Muscle of leg (tissue), 11 donors: Measurements from ENCODE around the gene PTMA. TPM values are rescaled to one million over a fixed set of nuclear protein-coding genes. Genes with fewer than 3 reads are reported as not detected.

ENCODE experiments used
- DNase-seq: peaks from one replicate; pipeline ENCODE4 v3.0.0; 2013
- H3K27ac ChIP-seq: one replicate; pipeline ENCODE4 v1.5.1; 2013; ENCODE audit warnings: mild to moderate bottlenecking, low read length, control low read depth
- H3K27me3 ChIP-seq: one replicate; pipeline ENCODE4 v1.6.1; 2013; ENCODE audit warnings: low read length; ENCODE audit not compliant: control insufficient read depth, insufficient read depth
- H3K36me3 ChIP-seq: one replicate; pipeline ENCODE4 v1.6.1; 2013; ENCODE audit warnings: low read length; ENCODE audit not compliant: control insufficient read depth, insufficient read depth
- H3K4me1 ChIP-seq: one replicate; pipeline ENCODE4 v1.6.1; 2013; ENCODE audit warnings: low read length; ENCODE audit not compliant: control insufficient read depth, insufficient read depth
- H3K4me3 ChIP-seq: one replicate; pipeline ENCODE4 v1.5.1; 2013; ENCODE audit warnings: low read length, control low read depth
- H3K9me3 ChIP-seq: replicated peaks from 2 replicates; pipeline ENCODE4 v1.6.1; 2013; ENCODE audit warnings: low read depth, low read length; ENCODE audit not compliant: control insufficient read depth
- WGBS: methylation state at CpG from one replicate; pipeline ENCODE4 v1.1.5; 2013; ENCODE audit warnings: missing lambda C conversion rate; ENCODE audit not compliant: insufficient coverage; 5-methylcytosine and 5-hydroxymethylcytosine counted together
- polyA plus RNA-seq, 8 donors: library from polyadenylated mRNA; unstranded; fragments of 120-200 nt; gene quantifications; one replicate each; pipeline versions ENCODE4 v1.2.1 to v1.2.3, GENCODE V29; 2013; ENCODE audit warnings: inconsistent platforms in 1 of 8, low replicate concordance in 1 of 8; ENCODE audit not compliant: insufficient read length in 8 of 8, insufficient read depth in 1 of 8
- total RNA-seq: library from RNA; stranded (reverse); fragments of 120-200 nt; gene quantifications from one replicate; pipeline ENCODE4 v1.2.4, GENCODE V29; 2013

PTMA gene
- total and polyA plus RNA-seq, 9 donors: 598 to 939 (median 718) TPM

GRCh38 chr2:231684314-231685223, 23.8 kb upstream of the PTMA start:
- Histone ChIP-seq H3K9me3 (peaks cover 3% of the 10 kb centered on the region), H3K4me1 (peaks cover 83% of the 10 kb centered on the region), H3K27ac (peak overlapping the region; percentile 97), H3K36me3 (no peaks in the 10 kb centered on the region), H3K27me3 (no peaks in the 10 kb centered on the region), H3K4me3 (no peak overlapping the region)
- WGBS: 80% methylated on average over 19 of the region's 22 CpGs
- peak; percentile 66 for DNase-seq

- H3K4me3 ChIP-seq: no peak overlapping the region
- no peaks in the 10 kb centered on the region for H3K27me3 ChIP-seq
- DNase-seq: no peak
- H3K4me1 ChIP-seq: peaks cover 77% of the 10 kb centered on the region
- H3K27ac ChIP-seq: no peak overlapping the region
- WGBS: 70% methylated on average over 19 of the region's 20 CpGs
- peaks cover under 1% of the 10 kb centered on the region for H3K9me3 ChIP-seq
- H3K36me3 ChIP-seq: no peaks in the 10 kb centered on the region
Observed at GRCh38 chr2:231685349-231686191, 22.8 kb upstream of the PTMA start.

GRCh38 chr2:231686192-231687100, 21.9 kb upstream of the PTMA start:
- Histone ChIP-seq H3K4me1 (peaks cover 73% of the 10 kb centered on the region), H3K27ac (no peak overlapping the region), H3K27me3 (no peaks in the 10 kb centered on the region), H3K9me3 (no peaks in the 10 kb centered on the region), H3K4me3 (no peak overlapping the region), H3K36me3 (no peaks in the 10 kb centered on the region)
- WGBS: 78% methylated on average over 11 of the region's 11 CpGs
- no peak for DNase-seq

GRCh38 chr2:231687133-231687852, 21.0 kb upstream of the PTMA start:
- Histone ChIP-seq H3K4me3 (no peak overlapping the region), H3K9me3 (no peaks in the 10 kb centered on the region), H3K27me3 (no peaks in the 10 kb centered on the region), H3K27ac (no peak overlapping the region), H3K4me1 (peaks cover 64% of the 10 kb centered on the region), H3K36me3 (no peaks in the 10 kb centered on the region)
- 36% methylated on average over 10 of the region's 14 CpGs for WGBS
- no peak for DNase-seq

GRCh38 chr2:231687961-231688360, 20.4 kb upstream of the PTMA start:
- Histone ChIP-seq H3K9me3 (no peaks in the 10 kb centered on the region), H3K4me1 (peaks cover 58% of the 10 kb centered on the region), H3K36me3 (no peaks in the 10 kb centered on the region), H3K27me3 (no peaks in the 10 kb centered on the region), H3K27ac (no peak overlapping the region), H3K4me3 (no peak overlapping the region)
- 79% methylated on average over 1 of the region's 4 CpGs for WGBS
- DNase-seq: no peak

GRCh38 chr2:231688719-231689118, 19.6 kb upstream of the PTMA start:
- 61% methylated on average over 16 of the region's 17 CpGs for WGBS
- H3K27ac ChIP-seq: no peak overlapping the region

GRCh38 chr2:231689124-231689893, 19.0 kb upstream of the PTMA start:
- Histone ChIP-seq H3K27ac (no peak overlapping the region), H3K4me1 (peaks cover 48% of the 10 kb centered on the region), H3K4me3 (no peak overlapping the region)

More at GRCh38 chr2:231688719-231689118, 19.6 kb upstream of the PTMA start:
- H3K36me3 ChIP-seq: no peaks in the 10 kb centered on the region
- no peaks in the 10 kb centered on the region for H3K27me3 ChIP-seq
- H3K9me3 ChIP-seq: no peaks in the 10 kb centered on the region
- H3K4me1 ChIP-seq: peaks cover 54% of the 10 kb centered on the region
- no peak for DNase-seq
- no peak overlapping the region for H3K4me3 ChIP-seq

GRCh38 chr2:231691251-231691772, 17.0 kb upstream of the PTMA start:
- no peaks in the 10 kb centered on the region for H3K36me3 ChIP-seq
- DNase-seq: no peak
- H3K9me3 ChIP-seq: no peaks in the 10 kb centered on the region
- no peaks in the 10 kb centered on the region for H3K27me3 ChIP-seq
- no peak overlapping the region for H3K27ac ChIP-seq
- peaks cover 33% of the 10 kb centered on the region for H3K4me1 ChIP-seq
- H3K4me3 ChIP-seq: no peak overlapping the region
- WGBS: 35% methylated on average over 7 of the region's 9 CpGs

More at GRCh38 chr2:231689124-231689893, 19.0 kb upstream of the PTMA start:
- 75% methylated on average over 13 of the region's 15 CpGs for WGBS
- H3K36me3 ChIP-seq: no peaks in the 10 kb centered on the region
- DNase-seq: no peak
- H3K9me3 ChIP-seq: no peaks in the 10 kb centered on the region
- H3K27me3 ChIP-seq: no peaks in the 10 kb centered on the region
